ENCODE measurements around the gene TUBG2.

DNA sequence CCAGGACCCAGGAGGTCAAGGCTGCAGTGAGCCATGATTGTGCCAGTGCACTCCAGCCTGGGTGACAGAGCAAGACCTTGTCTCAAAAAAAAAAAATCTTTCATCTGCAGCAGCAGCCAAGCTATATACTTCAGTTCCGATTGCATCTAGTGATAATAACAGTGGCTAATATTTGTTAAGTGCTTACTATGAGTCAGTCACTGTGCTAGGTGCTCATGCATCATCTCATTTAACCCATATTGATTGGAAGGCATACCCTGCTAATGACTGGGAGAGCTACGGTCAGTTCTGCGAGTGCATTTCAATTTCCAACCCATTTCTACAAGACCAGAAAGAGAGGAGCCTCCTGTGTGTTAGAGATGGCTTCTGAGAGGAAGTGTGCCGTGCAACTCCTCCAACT is 7.7 kb upstream of the TUBG2 start:
- TF ChIP-seq, protein P1, sequence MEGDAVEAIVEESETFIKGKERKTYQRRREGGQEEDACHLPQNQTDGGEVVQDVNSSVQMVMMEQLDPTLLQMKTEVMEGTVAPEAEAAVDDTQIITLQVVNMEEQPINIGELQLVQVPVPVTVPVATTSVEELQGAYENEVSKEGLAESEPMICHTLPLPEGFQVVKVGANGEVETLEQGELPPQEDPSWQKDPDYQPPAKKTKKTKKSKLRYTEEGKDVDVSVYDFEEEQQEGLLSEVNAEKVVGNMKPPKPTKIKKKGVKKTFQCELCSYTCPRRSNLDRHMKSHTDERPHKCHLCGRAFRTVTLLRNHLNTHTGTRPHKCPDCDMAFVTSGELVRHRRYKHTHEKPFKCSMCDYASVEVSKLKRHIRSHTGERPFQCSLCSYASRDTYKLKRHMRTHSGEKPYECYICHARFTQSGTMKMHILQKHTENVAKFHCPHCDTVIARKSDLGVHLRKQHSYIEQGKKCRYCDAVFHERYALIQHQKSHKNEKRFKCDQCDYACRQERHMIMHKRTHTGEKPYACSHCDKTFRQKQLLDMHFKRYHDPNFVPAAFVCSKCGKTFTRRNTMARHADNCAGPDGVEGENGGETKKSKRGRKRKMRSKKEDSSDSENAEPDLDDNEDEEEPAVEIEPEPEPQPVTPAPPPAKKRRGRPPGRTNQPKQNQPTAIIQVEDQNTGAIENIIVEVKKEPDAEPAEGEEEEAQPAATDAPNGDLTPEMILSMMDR (conservative IDR thresholded peaks at IDR 0.05; ENCODE audit: low read length), result no peak
- TF ChIP-seq EZH2phosphoT487 (IDR thresholded peaks at IDR 0.05; ENCODE audit: borderline replicate concordance, low read depth, low read length), result no peak

Data from OCI-LY7 (cell line).